ACC112 (cell line): ENCODE data around the gene PICALM.

Experiments used
- H2AFZ ChIP-seq: fragments of 200-600 bp; sonication (generic); one replicate; pipeline ENCODE4 v1.6.0; 2017; ENCODE audit warnings: antibody characterized with exemption, low read length; ENCODE audit not compliant: unreplicated experiment
- H3K27ac ChIP-seq: fragments of 200-600 bp; sonication (generic); 2 replicates; pipeline ENCODE4 v1.5.1; 2014; ENCODE audit warnings: low read depth, mild to moderate bottlenecking, antibody characterized with exemption, low read length, moderate library complexity
- H3K27me3 ChIP-seq: fragments of 200-600 bp; sonication (generic); 2 replicates; pipeline ENCODE4 v1.6.1; 2014; ENCODE audit warnings: mild to moderate bottlenecking, antibody characterized with exemption, low read length, moderate library complexity, mixed read lengths; ENCODE audit not compliant: insufficient read depth
- H3K36me3 ChIP-seq: fragments of 200-600 bp; sonication (generic); 2 replicates; pipeline ENCODE4 v1.6.1; 2016; ENCODE audit warnings: mild to moderate bottlenecking, antibody characterized with exemption, low read length, moderate library complexity, mixed read lengths; ENCODE audit not compliant: insufficient read depth
- H3K4me1 ChIP-seq: fragments of 200-600 bp; sonication (generic); one replicate; pipeline ENCODE4 v1.6.1; 2016; ENCODE audit warnings: low read length, mixed read lengths; ENCODE audit not compliant: insufficient read depth, unreplicated experiment, control insufficient read depth
- H3K4me3 ChIP-seq: fragments of 200-600 bp; sonication (generic); 2 replicates; pipeline ENCODE4 v1.5.1; 2014; ENCODE audit warnings: mild to moderate bottlenecking, low read depth, low read length
- H3K79me2 ChIP-seq: fragments of 200-600 bp; sonication (generic); one replicate; pipeline ENCODE4 v1.6.0; 2016; ENCODE audit warnings: low read length; ENCODE audit not compliant: control insufficient read depth, unreplicated experiment, insufficient read depth

The PICALM gene

DNA sequence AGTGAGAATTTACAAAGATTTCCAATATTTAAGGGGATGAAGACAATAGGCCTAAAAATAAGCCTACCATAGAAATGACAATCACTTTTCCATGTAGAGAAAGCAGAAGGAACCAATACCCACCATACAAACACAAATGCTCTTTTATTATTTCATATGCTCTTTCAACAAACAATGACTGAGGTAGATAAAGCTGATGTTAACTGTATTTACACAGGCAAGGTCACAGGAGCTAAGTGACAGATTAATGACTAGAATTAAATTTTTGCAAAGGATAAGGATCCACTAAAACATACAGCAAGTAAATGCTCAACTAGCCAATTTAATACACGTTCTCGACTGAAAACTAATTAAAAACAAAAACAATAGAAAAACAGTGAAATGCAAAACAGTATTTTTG, 34.2 kb downstream of the PICALM start:
- Histone ChIP-seq H3K4me1 (peaks cover 3% of the 10 kb centered on the region), H3K79me2 (peaks cover 84% of the 10 kb centered on the region), H2AFZ (no peak overlapping the region), H3K36me3 (0 out of 2 replicates have a peak, but pooled peaks cover 6% of the 10 kb centered on the region), H3K27ac (no peak overlapping the region), H3K4me3 (no peak overlapping the region), H3K27me3 (no peaks in the 10 kb centered on the region)

DNA sequence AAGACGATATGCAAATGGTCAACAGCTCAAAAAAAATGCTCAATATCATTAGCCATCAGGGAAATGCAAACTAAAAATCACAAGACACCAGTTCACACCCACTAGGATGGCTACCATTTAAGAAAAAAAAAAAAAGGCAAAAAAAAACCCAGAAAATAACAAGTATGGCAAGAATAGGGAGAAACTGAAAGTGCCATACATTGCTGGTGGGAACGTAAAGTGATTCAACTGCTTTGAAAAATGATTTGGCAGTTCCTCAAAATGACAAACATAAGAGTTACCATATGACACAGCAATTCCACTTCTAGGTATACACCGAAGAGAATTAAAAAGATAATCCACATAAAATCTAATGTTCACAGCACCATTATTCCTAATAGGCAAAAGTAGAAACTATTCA, 47.5 kb downstream of the PICALM start:
- Histone ChIP-seq H3K36me3 (peaks cover 32% of the 10 kb centered on the region), H3K79me2 (peaks cover 40% of the 10 kb centered on the region), H3K27ac (no peak overlapping the region), H3K4me1 (no peaks in the 10 kb centered on the region), H2AFZ (no peak overlapping the region), H3K27me3 (no peaks in the 10 kb centered on the region), H3K4me3 (no peak overlapping the region)

- Histone ChIP-seq H3K27me3 (no peaks in the 10 kb centered on the region), H3K79me2 (peaks cover 41% of the 10 kb centered on the region), H3K4me1 (no peaks in the 10 kb centered on the region), H3K36me3 (peaks cover 47% of the 10 kb centered on the region), H3K27ac (no peak overlapping the region), H2AFZ (no peak overlapping the region), H3K4me3 (no peak overlapping the region)
These were observed 50.6 kb downstream of the PICALM start for GRCh38 chr11:86018249-86018648.

GRCh38 chr11:86016451-86016850, 52.4 kb downstream of the PICALM start:
- Histone ChIP-seq H3K36me3 (peaks cover 41% of the 10 kb centered on the region), H3K4me1 (no peaks in the 10 kb centered on the region), H2AFZ (no peak overlapping the region), H3K27ac (no peak overlapping the region), H3K27me3 (no peaks in the 10 kb centered on the region), H3K4me3 (no peak overlapping the region), H3K79me2 (peaks cover 30% of the 10 kb centered on the region)

GRCh38 chr11:86015699-86016098, 53.2 kb downstream of the PICALM start:
- Histone ChIP-seq H3K36me3 (peaks cover 36% of the 10 kb centered on the region), H2AFZ (no peak overlapping the region), H3K4me3 (no peak overlapping the region), H3K27ac (no peak overlapping the region), H3K4me1 (no peaks in the 10 kb centered on the region), H3K27me3 (no peaks in the 10 kb centered on the region), H3K79me2 (peaks cover 28% of the 10 kb centered on the region)

GRCh38 chr11:86014221-86014620, 54.7 kb downstream of the PICALM start:
- peaks cover 18% of the 10 kb centered on the region for H3K79me2 ChIP-seq
- no peaks in the 10 kb centered on the region for H3K4me1 ChIP-seq
- no peak overlapping the region for H3K4me3 ChIP-seq
- no peak overlapping the region for H2AFZ ChIP-seq
- no peak overlapping the region for H3K27ac ChIP-seq
- no peaks in the 10 kb centered on the region for H3K27me3 ChIP-seq
- H3K36me3 ChIP-seq: peaks cover 39% of the 10 kb centered on the region

- H3K4me1 ChIP-seq: no peaks in the 10 kb centered on the region
- no peak overlapping the region for H3K27ac ChIP-seq
- H3K4me3 ChIP-seq: no peak overlapping the region
- H3K79me2 ChIP-seq: peaks cover 18% of the 10 kb centered on the region
- H3K36me3 ChIP-seq: peaks cover 39% of the 10 kb centered on the region
- H2AFZ ChIP-seq: no peak overlapping the region
- no peaks in the 10 kb centered on the region for H3K27me3 ChIP-seq
These were observed 55.2 kb downstream of the PICALM start for GRCh38 chr11:86013713-86014112.

GRCh38 chr11:86011175-86011574, 57.7 kb downstream of the PICALM start:
- no peaks in the 10 kb centered on the region for H3K4me1 ChIP-seq
- no peaks in the 10 kb centered on the region for H3K27me3 ChIP-seq
- no peak overlapping the region for H2AFZ ChIP-seq
- no peak overlapping the region for H3K27ac ChIP-seq
- H3K4me3 ChIP-seq: no peak overlapping the region
- peaks cover 45% of the 10 kb centered on the region for H3K36me3 ChIP-seq
- peaks cover 10% of the 10 kb centered on the region for H3K79me2 ChIP-seq

DNA sequence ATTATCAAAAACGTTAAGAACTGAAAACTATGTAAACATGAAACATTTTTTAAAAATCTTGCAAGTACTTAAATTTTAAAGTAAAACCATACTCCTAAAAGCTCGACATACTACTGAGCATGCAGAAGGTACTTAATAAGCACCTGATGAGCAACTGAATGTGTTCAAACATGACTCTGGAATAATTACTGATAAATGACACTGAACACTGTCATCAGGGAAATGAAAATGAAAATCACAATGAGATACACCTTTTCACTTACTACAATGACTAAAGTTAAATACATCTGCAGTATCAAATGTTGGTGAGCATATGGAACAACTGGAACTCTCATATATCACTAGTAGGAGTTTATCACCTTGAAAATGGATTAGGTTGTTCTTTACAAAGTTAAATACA, 65.2 kb downstream of the PICALM start:
- peaks cover 2% of the 10 kb centered on the region for H3K79me2 ChIP-seq
- no peak overlapping the region for H3K27ac ChIP-seq
- H3K27me3 ChIP-seq: no peaks in the 10 kb centered on the region
- no peak overlapping the region for H2AFZ ChIP-seq
- peaks cover 63% of the 10 kb centered on the region for H3K36me3 ChIP-seq
- no peak overlapping the region for H3K4me3 ChIP-seq
- H3K4me1 ChIP-seq: no peaks in the 10 kb centered on the region

DNA sequence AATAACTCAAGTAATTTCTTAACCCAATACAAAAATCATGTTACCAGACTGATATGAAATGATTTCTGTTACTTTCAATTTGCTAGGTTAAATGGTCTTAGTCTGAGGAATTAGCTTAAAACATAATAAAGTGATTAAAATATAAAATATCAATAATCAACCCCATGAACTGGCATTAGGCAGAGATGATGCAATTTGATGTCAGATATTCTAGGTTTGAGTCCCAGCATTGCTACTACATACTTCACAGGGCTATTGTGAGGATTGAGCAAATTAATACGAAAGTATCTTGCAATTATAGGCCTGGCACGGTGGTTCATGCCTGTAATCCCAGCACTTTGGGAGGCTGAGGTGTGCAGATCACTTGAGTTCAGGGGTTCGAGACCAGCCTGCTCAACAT, 66.5 kb downstream of the PICALM start:
- Histone ChIP-seq H3K27me3 (no peaks in the 10 kb centered on the region), H3K4me1 (no peaks in the 10 kb centered on the region), H2AFZ (no peak overlapping the region), H3K79me2 (peaks cover 2% of the 10 kb centered on the region), H3K4me3 (no peak overlapping the region), H3K27ac (no peak overlapping the region), H3K36me3 (peaks cover 63% of the 10 kb centered on the region)

GRCh38 chr11:85991508-85991907, 77.4 kb downstream of the PICALM start:
- H2AFZ ChIP-seq: no peak overlapping the region
- peaks cover 16% of the 10 kb centered on the region for H3K79me2 ChIP-seq
- H3K4me1 ChIP-seq: no peaks in the 10 kb centered on the region
- no peak overlapping the region for H3K4me3 ChIP-seq
- H3K27ac ChIP-seq: no peak overlapping the region
- H3K36me3 ChIP-seq: peaks cover 39% of the 10 kb centered on the region
- H3K27me3 ChIP-seq: no peaks in the 10 kb centered on the region
